GM23338 (cell line): ENCODE data around the gene LMF1. TPM values are rescaled to one million over a fixed set of nuclear protein-coding genes. Genes with fewer than 3 reads are reported as not detected.

Source experiments
- CREB1 ChIP-seq: fragments of 250-450 bp; sonication (Bioruptor Pico); IDR thresholded peaks from 2 replicates; pipeline ENCODE4 v1.5.0; 2020; ENCODE audit warnings: low read depth, mild to moderate bottlenecking, moderate library complexity
- CTCF ChIP-seq, 2 experiments: fragments of 200-600 bp in 1 of 2; sonication (generic) in 1 of 2; conservative IDR thresholded peaks; 2 replicates each; pipeline versions ENCODE4 v1.5.1 to v1.6.1; 2016 to 2017; ENCODE audit warnings: antibody characterized with exemption in 2 of 2, low read depth in 2 of 2, mild to moderate bottlenecking in 2 of 2, moderate library complexity in 1 of 2
- EZH2 ChIP-seq: fragments of 200-600 bp; sonication (generic); IDR thresholded peaks from one replicate; pipeline ENCODE4 v1.8.0; 2017; ENCODE audit warnings: antibody characterized with exemption, mild to moderate bottlenecking, low read depth; ENCODE audit not compliant: unreplicated experiment
- POLR2AphosphoS5 ChIP-seq: IDR thresholded peaks from 2 replicates; pipeline ENCODE4 v1.6.1; 2016; ENCODE audit warnings: antibody characterized with exemption, low read depth
- REST ChIP-seq: IDR thresholded peaks from one replicate; pipeline ENCODE4 v1.6.1; 2018; ENCODE audit warnings: antibody characterized with exemption; ENCODE audit not compliant: unreplicated experiment
- ZNF114 ChIP-seq: fragments of 250-450 bp; sonication (Bioruptor Pico); IDR thresholded peaks from 2 replicates; pipeline ENCODE4 v1.5.0; 2020; ENCODE audit warnings: mild to moderate bottlenecking, moderate library complexity
- ZNF462 ChIP-seq: fragments of 250-450 bp; sonication (Bioruptor Pico); IDR thresholded peaks from 2 replicates; pipeline ENCODE4 v1.5.0; 2020; ENCODE audit warnings: mild to moderate bottlenecking, moderate library complexity
- polyA plus RNA-seq: library from polyadenylated mRNA; unstranded; fragments of >200 nt; fragmentation: Nextera tagmentation; extraction: Ambion mirVana; gene quantifications from 2 replicates; pipeline ENCODE4 v1.2.1, GENCODE V29; 2016
- total RNA-seq: library from RNA; depleted of rRNA; stranded (reverse); fragments of >200 nt; shearing (Covaris generic); gene quantifications from 2 replicates; pipeline ENCODE4 v1.2.3, GENCODE V29; 2014

Gene LMF1
- total and polyA plus RNA-seq, 2 experiments from 2014 or later = 4.2 to 10.1 TPM

- TF ChIP-seq ZNF462 (CRISPR knock-in tag) (no peak), CTCF (conservative IDR thresholded peaks at IDR 0.05; ENCODE audit: low read depth in 2 of 2) (no peak), ZNF114 (no peak), CREB1 (CRISPR knock-in tag) (no peak), REST (no peak), EZH2 (no peak), POLR2AphosphoS5 (no peak)
Measured at GRCh38 chr16:975291-975690, 4.5 kb upstream of the LMF1 start (continued).
